ENCODE measurements around the gene BTK.

DNA sequence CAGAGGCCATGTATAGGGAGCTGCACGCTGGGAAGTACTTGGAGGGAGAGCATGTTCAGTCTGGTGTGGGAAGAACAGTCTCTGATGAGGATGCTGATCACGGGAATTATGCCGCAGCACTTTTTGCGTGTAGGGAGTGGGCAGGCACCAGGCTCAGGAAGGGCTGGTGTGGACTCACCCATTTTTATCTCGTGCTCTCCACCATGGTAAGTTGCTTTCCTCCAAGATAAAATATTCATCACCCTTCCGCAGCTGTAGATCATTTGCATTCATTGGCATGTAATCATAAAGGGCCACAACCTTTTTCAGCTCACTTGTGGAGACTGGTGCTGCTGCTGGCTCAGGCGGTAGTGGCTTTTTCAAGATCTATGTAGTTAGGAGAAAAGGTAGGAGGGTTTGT, 25.6 kb downstream of the BTK start:
- TF ChIP-seq CTCF (IDR thresholded peaks at IDR 0.05 in 2 of 3, conservative IDR thresholded peaks at IDR 0.05 in 1 of 3; ENCODE audit: borderline replicate concordance in 1 of 3, insufficient read depth in 1 of 3, low read depth in 2 of 3, low read length in 2 of 3) (no peak), POLR2A (IDR thresholded peaks at IDR 0.05; ENCODE audit: borderline replicate concordance, extremely low read depth, insufficient read depth, insufficient read length) (no peak), EZH2 (IDR thresholded peaks at IDR 0.05) (no peak), CEBPB (IDR thresholded peaks at IDR 0.05; ENCODE audit: low read depth) (no peak), ZFX (IDR thresholded peaks at IDR 0.05) (no peak), JUND (IDR thresholded peaks at IDR 0.05) (no peak), REST (IDR thresholded peaks at IDR 0.05; ENCODE audit: low read depth) (no peak), FOSL1 (IDR thresholded peaks at IDR 0.05; ENCODE audit: low read depth) (no peak), POLR2AphosphoS5 (IDR thresholded peaks at IDR 0.05; ENCODE audit: low read depth, low read length) (no peak), ELF1 (IDR thresholded peaks at IDR 0.05; ENCODE audit: borderline replicate concordance, low read depth) (no peak)
